T-helper 1 cell treated with Interleukin-12 subunit alpha and Interleukin-12 subunit beta and Interleukin-4 antibody, amounts not matched to agents 30 ng/mL and 1 ng/mL, for 36 hours (primary cell): Measurements from ENCODE around the gene ZMYND19. TPM values are rescaled to one million over a fixed set of nuclear protein-coding genes. Genes with fewer than 3 reads are reported as not detected.
"Not testable (repeated sequence)": the region's sequence is repeated elsewhere in the genome, so short reads cannot be mapped to it uniquely, and the experiment has no call there.

Experiments used
- intact Hi-C: fragments of 100-400 bp; cut with micrococcal nuclease; formaldehyde crosslinking; loops from one replicate; pipeline ENCODE4 v1.15.1; 2024
- total RNA-seq: library from RNA; stranded (reverse); gene quantifications from 2 replicates; pipeline ENCODE4 v1.2.3, GENCODE V29; 2022

The ZMYND19 gene
- total RNA-seq, 1 donor from 2014 or later = 38.6 TPM

DNA sequence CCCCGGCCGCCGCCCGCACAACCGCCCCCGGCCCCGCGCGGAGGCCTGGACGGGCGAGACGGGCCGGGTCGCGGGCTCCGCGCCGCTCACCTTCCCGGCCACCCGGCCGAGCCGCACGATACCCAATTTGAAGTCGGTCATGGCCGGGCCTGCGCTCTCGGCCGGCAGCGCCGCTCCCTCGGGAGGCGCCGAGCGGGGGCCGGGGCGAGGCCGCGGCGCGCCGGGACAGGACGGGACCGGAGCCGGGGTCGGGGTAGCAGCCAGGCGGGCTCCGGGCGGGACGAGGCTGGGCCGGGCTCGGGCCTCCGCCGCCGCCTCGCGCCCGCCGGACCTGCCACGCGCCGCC, 216 bp downstream of the ZMYND19 start:
- intact Hi-C loops = loop anchor here (1.0 to 5.0 kb wide), 5 partner anchors 11 to 1108 kb away; partner anchors contain the start of genes ARRDC1, MRPL41 and SEC16A

- intact Hi-C loops = loop anchor here (1.0 to 5.0 kb wide), 5 partner anchors 10 to 1107 kb away; partner anchors contain the start of genes ARRDC1, MRPL41 and SEC16A
Observed at GRCh38 chr9:137589441-137590122, 730 bp downstream of the ZMYND19 start.

DNA sequence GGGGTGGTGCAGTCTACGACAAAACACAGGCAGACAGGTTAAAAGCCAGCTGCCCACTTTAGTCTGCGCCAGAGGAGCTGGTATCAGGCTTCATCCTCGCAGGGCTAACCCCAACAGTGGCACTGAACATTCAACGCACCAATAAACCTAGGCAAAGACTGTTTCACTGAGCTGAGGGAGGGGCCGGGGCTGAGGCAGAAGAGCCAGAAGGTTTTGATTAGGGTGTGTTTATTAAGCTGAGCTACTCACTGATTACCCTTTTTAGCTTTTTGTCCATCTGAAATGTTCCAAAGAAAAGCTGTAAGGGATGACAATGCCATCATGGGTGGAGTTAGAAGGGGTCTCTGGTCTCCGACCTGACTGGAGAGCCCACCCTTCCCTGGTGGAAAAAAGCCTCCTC, 1.4 kb downstream of the ZMYND19 start:
- intact Hi-C loops = no loop called here

DNA sequence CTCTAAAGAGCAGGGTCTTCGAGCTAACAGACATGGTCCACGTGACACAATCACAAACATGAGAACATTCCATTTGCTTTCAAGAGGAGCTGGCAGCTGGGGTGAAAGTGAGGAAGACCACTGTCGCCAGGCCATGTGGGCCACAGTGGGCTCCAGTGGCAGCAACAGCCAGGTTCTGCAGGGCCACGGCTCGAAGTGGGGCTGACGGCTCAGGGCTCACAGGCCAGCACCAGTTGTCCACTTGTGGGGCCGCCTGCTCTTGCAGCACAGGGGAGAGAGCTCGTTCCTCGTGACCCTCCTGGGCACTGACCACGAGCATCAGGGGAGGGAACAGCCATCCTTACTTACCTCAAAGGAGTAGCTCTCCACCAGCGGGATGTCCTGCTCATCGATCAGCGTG, 2.0 kb downstream of the ZMYND19 start:
- intact Hi-C loops = no loop called here

DNA sequence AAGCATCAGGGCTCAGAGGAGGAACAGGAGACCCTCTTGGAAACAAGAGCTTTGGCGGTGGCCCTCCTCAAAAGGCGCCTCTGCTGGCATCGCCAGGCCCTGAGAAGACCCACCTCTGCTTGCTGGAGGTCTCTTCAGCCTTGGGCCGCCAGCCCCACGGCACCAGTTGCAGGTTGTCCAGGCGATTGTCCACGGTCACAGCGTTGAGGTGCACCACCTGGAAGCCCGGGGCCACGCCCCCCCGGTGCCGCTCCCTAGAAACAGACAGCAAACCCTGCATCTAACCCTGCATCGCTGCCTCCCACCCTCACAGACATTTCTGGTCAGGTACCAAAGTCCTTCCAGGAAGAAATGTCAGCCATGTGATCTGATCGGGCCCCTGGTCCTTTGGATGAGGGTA, 3.5 kb downstream of the ZMYND19 start:
- intact Hi-C loops = no loop called here

- intact Hi-C loops = no loop called here
Observed at GRCh38 chr9:137583957-137584356, 6.4 kb downstream of the ZMYND19 start.

DNA sequence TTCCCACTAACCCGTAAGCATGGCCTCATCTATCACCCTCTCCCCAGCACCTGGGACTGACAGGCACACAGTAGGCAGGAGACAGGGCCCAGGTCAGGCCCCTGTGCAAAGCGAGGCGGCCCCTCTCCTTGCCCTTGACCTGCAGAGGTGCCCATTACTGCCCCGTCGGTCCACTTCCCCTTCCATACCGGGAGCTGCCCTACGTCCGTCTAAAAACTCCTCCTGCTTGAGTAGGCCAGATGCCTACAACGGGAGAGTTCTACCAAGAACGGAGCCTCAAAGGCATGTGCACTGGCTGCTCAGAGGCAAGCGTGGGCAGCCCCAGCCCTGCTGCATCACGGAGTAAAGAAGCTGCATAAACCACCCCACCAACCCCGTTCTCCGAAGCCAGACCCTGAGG, 7.0 kb downstream of the ZMYND19 start:
- intact Hi-C loops = no loop called here

DNA sequence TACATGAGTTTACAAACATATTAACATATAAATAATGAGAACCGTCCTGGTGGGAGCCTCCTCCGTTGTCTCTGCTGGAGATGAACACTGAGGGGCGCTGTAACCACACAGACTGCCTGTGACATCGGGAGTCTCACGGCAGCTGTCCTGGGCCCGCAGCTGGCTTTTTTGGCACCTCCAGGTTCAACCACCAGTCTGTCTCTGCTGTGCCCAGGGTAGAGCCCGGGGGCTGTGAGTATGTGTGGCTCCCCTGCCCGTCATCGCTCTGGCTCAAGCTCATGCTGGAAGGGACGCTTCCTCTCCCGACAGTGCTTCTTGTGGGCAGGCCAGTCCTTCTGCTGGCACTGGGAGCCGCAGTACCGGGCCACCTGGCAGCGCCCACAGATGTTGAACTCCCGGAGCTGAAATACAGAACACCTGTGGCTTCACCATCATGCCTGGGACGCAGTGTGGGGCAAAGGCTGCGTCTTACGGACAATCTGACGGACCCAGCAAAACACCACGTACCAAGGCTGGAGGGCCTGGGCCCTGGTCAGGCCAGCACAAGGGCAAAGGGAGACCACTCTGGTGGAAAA, 7.9 kb downstream of the ZMYND19 start:
- intact Hi-C loops = no loop called here

DNA sequence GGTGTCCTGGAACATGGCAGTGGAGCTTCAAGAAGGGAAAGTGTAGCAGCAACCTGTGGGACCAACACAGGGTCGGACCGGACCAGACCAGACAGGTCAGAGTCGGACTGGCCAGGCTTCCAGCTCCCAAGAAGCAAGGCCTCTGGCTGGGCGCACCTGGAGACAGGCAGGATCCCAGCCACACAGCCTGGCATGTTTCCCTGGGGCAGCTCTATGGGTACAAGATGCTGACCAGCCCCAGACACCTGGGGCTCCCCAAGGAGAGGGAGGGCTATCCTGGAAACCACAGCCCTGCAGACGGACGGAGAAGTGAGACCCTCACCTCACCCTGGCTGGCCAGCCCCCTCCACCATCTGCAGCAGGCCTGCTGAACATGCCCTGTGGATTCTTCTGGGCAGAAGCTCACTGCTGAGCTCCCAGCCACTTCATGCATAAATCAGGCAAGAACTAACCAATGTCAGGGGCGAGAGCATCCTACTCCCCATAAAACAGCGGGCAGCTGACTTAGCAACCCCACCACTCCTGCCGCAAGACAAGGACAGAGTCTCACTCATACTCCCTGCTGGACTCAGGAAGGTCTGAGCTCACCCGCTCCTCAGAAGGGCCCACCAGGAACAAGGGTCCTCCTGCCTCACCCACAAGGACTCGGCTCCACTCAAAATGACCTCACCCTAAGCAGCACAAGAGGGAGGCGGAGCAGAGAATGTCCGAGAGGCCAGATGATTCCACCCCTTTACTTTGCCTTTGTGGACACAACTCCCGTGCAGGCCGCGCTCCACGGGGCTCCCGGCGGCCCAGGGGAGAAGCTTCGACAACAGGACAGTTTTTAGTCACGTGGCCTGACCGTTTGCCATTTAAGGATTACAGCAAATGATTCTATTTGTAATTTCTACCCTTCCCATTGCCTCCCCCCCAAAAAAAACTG, 8.7 kb downstream of the ZMYND19 start:
- intact Hi-C loops = no loop called here

- intact Hi-C loops = no loop called here
Observed at GRCh38 chr9:137580954-137581322, 9.4 kb downstream of the ZMYND19 start.

DNA sequence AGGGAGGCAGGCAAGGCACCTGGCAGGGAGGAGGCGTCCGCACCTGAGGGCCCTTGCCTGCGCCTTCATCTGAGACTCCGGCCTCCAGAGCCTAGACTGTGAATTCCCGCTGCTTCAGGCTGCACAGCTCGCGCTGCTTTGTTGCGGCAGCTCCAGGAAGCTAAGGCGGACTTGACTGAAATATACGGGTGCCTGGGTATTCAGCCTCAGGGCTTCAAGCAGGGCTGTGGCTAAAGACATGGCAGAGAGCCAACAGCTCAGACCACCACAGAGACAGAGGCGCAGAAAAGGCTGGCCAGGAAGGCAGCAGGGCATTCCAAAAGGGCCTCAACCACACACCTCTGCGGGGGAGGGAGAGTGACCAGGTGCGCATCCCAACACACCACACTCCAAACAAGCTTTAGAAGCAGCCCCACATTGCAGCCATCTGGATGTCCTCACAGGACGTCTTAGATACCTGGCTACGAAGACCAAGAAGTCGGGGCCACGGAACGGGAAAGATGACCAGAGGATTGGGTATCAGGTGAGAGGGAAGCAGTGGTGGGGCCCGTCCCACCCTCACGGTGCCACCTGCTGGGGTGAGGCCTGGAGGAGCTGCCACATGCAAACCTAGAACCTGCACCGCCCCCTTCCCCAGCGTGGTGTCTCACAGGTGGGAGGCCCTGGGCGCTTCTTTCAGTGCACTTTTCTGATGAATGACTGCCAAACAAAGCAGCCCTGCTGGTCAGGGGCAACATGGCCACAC, 9.9 kb downstream of the ZMYND19 start:
- intact Hi-C loops = no loop called here

- intact Hi-C loops = loop anchor here (1.0 kb wide), 1 partner anchor 11 kb away; the partner anchor contains the start of gene ZMYND19
Observed at GRCh38 chr9:137579259-137579604, 11.1 kb downstream of the ZMYND19 start.

- intact Hi-C loops = loop anchor here (1.0 kb wide), 3 partner anchors 12 to 40 kb away; partner anchors contain the start of genes ARRDC1 and ZMYND19
Observed at GRCh38 chr9:137578518-137579258, 11.6 kb downstream of the ZMYND19 start, which contains the start of gene DPH7. Gene DPH7, minus strand, starts transcription at chr9:137578925. Its CDS starts 148 bp downstream, at chr9:137578777.

DNA sequence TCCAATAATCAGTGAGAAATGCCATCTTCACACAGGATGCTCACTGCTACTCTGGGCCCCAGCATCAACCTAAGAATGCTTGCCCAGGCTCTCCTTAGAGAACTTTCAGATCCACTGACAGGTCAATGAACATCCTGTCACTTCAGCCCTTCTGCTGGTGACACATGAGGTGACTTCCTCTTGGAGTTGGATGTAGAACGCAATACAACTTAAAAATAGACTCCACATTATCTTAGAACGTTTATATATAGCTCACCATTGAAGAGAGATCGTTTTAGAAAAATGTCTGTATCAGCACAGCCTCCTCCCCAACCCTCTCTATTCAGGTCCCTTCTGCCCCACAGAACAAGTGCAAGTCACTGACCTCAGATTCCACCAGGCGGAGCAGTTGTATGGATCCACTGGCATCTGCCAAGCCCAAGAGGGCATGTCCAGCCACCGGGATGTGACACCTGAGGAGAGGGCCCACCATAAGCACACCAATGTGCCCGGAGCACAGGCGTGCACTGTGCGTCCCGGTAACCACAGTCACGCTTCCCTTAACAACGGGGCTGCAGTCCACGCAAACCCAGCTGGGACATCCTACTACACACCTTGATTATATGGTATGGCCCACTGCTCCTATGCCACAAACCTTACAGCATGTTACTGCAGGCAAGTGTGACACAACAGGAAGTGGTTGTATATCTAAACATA, 14.4 kb downstream of the ZMYND19 start:
- intact Hi-C loops = no loop called here

- intact Hi-C loops = no loop called here
Observed at GRCh38 chr9:137575364-137575715, 15.0 kb downstream of the ZMYND19 start.

DNA sequence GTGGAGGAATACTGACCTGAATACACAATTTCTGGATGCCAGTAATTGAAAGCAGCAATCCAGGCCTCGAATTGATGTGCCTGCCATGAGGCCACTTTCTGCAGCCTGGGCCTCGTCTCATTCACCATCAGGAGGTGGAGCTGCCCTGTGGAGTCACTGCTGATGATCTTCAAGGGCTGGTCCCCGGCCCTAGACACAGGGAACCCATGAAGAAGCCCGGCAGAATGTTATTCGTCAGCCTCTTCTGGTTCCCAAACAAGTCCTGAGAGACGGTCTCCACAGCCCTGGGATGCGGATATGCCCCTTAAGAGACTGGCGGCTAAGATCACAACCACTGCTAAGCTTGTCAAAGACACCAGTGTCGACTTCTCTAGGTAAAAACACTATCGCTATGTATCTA, 16.1 kb downstream of the ZMYND19 start:
- intact Hi-C loops = no loop called here

- intact Hi-C loops = no loop called here
Observed at GRCh38 chr9:137570566-137570965, 19.7 kb downstream of the ZMYND19 start.

- intact Hi-C loops = no loop called here
Observed at GRCh38 chr9:137569609-137570203, 20.6 kb downstream of the ZMYND19 start.

- intact Hi-C loops = not testable (repeated sequence)
Observed at GRCh38 chr9:137568445-137568844, 21.9 kb downstream of the ZMYND19 start.
